Activated T-cell treated with anti-CD3 and anti-CD28 coated beads for 24 hours (primary cell): Measurements from ENCODE around the gene EFNA3.

Source experiments
- DNase-seq: peaks from one replicate; pipeline ENCODE4 v3.0.0-alpha.2; 2020; ENCODE audit warnings: low read depth

The EFNA3 gene

GRCh38 chr1:155068599-155068998 lies 10.0 kb upstream of the EFNA3 start:
- DNase-seq, result no peak

GRCh38 chr1:155069551-155070157 lies 9.0 kb upstream of the EFNA3 start:
- DNase-seq, result no peak

- DNase-seq, result no peak
Observed at GRCh38 chr1:155070158-155070621, 8.4 kb upstream of the EFNA3 start.

GRCh38 chr1:155070721-155071569 lies 7.7 kb upstream of the EFNA3 start:
- peak; percentile 71 for DNase-seq

- no peak for DNase-seq
Observed at GRCh38 chr1:155071701-155072100, 6.9 kb upstream of the EFNA3 start.

- DNase-seq, result no peak
Observed at GRCh38 chr1:155072531-155073289, 5.9 kb upstream of the EFNA3 start.

GRCh38 chr1:155073377-155074242 lies 5.0 kb upstream of the EFNA3 start:
- no peak for DNase-seq

GRCh38 chr1:155075535-155075934 lies 3.1 kb upstream of the EFNA3 start:
- DNase-seq, result no peak

GRCh38 chr1:155076371-155076770 lies 2.3 kb upstream of the EFNA3 start:
- no peak for DNase-seq

GRCh38 chr1:155077346-155077745 lies 1.3 kb upstream of the EFNA3 start:
- no peak for DNase-seq

GRCh38 chr1:155077758-155078445 lies 735 bp upstream of the EFNA3 start:
- DNase-seq, result no peak

GRCh38 chr1:155079210-155079486 lies 511 bp downstream of the EFNA3 start:
- no peak for DNase-seq

GRCh38 chr1:155079487-155080311 lies 1.1 kb downstream of the EFNA3 start:
- no peak for DNase-seq

GRCh38 chr1:155080312-155081228 lies 1.9 kb downstream of the EFNA3 start:
- DNase-seq, result no peak

- DNase-seq, result no peak
Observed at GRCh38 chr1:155081472-155082300, 3.0 kb downstream of the EFNA3 start.

GRCh38 chr1:155082301-155083051 lies 3.8 kb downstream of the EFNA3 start:
- DNase-seq, result no peak

GRCh38 chr1:155083052-155083541 lies 4.5 kb downstream of the EFNA3 start:
- no peak for DNase-seq
